ENCODE measurements around the gene C21orf91.

DNA sequence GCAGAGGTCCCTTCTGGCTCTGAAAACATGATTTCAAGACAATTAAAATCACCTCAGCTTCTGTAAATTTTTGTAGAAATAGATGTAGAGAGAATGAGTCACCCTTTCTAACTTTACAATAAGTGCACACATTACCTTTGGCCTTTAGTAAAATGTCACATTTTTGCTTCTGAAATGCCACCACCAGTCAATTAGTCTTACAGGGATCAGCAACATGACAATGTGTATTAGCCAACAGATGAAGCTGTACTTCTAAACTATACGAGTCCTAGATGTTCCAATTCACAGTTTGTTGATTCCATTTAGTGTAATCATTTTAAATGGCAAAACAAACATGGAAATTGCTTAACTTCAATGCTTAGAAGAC is 23.1 kb downstream of the C21orf91 start:
- TF ChIP-seq, protein P1, sequence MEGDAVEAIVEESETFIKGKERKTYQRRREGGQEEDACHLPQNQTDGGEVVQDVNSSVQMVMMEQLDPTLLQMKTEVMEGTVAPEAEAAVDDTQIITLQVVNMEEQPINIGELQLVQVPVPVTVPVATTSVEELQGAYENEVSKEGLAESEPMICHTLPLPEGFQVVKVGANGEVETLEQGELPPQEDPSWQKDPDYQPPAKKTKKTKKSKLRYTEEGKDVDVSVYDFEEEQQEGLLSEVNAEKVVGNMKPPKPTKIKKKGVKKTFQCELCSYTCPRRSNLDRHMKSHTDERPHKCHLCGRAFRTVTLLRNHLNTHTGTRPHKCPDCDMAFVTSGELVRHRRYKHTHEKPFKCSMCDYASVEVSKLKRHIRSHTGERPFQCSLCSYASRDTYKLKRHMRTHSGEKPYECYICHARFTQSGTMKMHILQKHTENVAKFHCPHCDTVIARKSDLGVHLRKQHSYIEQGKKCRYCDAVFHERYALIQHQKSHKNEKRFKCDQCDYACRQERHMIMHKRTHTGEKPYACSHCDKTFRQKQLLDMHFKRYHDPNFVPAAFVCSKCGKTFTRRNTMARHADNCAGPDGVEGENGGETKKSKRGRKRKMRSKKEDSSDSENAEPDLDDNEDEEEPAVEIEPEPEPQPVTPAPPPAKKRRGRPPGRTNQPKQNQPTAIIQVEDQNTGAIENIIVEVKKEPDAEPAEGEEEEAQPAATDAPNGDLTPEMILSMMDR (IDR thresholded peaks at IDR 0.05) = no peak
- no peak for TF ChIP-seq EP300 (IDR thresholded peaks at IDR 0.05)

Measured in tibial nerve (tissue), 4 donors.